ENCODE results near the gene LGALSL.
A peak's percentile ranks its signal among the peaks of the same experiment; 100 is the strongest.
"Not testable (repeated sequence)": the region's sequence is repeated elsewhere in the genome, so short reads cannot be mapped to it uniquely, and the experiment has no call there.

LGALSL gene

GRCh38 chr2:64424416-64424987, 29.5 kb upstream of the LGALSL start:
- Mint-ChIP-seq H3K27me3 (ENCODE audit: low read depth) (peaks cover 18% of the 10 kb centered on the region), H3K9me3 (no peaks in the 10 kb centered on the region), H3K4me3 (no peak overlapping the region), H3K4me1 (ENCODE audit: low read depth) (no peaks in the 10 kb centered on the region), H3K36me3 (ENCODE audit: low read depth) (no peaks in the 10 kb centered on the region), H3K27ac (no peak overlapping the region)

DNA sequence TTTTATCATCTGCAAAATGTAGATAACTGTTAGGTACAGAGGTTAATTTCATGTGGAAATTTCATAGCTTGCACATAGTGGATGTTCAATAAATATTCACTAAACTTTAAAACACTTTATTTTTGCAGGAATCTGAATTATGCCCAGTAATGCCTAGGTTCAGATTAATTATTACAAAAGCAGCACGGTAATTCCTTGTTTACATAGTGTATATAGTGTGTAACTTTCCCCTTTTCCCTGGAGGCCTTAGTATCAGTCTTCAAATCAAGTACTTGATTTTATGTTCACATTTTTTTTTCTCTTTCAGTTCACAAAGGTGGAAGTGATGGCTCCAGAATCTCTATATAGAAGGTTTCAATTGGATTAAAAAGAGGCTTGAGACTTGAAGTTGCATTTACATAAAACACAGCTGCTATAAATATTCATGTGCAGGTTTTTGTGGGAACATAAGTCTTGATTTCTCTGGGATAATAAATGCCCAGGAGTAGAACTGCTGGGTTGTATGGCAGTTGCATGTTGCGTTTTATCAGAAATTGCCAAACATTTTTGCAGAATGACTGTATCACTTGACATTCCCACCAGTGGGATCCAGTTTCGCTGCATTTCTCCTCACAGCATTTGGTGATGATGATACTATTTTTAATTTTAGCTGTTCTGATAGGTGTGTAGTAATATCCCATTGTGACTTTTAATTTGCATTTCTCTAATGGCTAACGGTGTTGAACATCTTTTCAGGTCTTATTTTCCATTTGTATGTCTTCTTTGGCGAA, 27.6 kb upstream of the LGALSL start:
- Mint-ChIP-seq H3K4me3 (no peak overlapping the region), H3K9me3 (no peaks in the 10 kb centered on the region), H3K27me3 (ENCODE audit: low read depth) (peaks cover 25% of the 10 kb centered on the region), H3K4me1 (ENCODE audit: low read depth) (no peaks in the 10 kb centered on the region), H3K27ac (no peak overlapping the region), H3K36me3 (ENCODE audit: low read depth) (no peaks in the 10 kb centered on the region)

GRCh38 chr2:64434039-64434657, 19.8 kb upstream of the LGALSL start:
- Mint-ChIP-seq H3K27ac (no peak overlapping the region), H3K27me3 (ENCODE audit: low read depth) (peaks cover 52% of the 10 kb centered on the region)

GRCh38 chr2:64437883-64438282, 16.1 kb upstream of the LGALSL start:
- no peak overlapping the region for H3K27ac Mint-ChIP-seq
- no peaks in the 10 kb centered on the region for H3K36me3 Mint-ChIP-seq (ENCODE audit: low read depth)
- H3K4me1 Mint-ChIP-seq (ENCODE audit: low read depth), result no peaks in the 10 kb centered on the region
- no peaks in the 10 kb centered on the region for H3K9me3 Mint-ChIP-seq
- peaks cover 55% of the 10 kb centered on the region for H3K27me3 Mint-ChIP-seq (ENCODE audit: low read depth)
- H3K4me3 Mint-ChIP-seq, result no peak overlapping the region

More at GRCh38 chr2:64434039-64434657, 19.8 kb upstream of the LGALSL start:
- Mint-ChIP-seq H3K4me1 (ENCODE audit: low read depth) (no peaks in the 10 kb centered on the region), H3K9me3 (no peaks in the 10 kb centered on the region), H3K4me3 (no peak overlapping the region), H3K36me3 (ENCODE audit: low read depth) (no peaks in the 10 kb centered on the region)

DNA sequence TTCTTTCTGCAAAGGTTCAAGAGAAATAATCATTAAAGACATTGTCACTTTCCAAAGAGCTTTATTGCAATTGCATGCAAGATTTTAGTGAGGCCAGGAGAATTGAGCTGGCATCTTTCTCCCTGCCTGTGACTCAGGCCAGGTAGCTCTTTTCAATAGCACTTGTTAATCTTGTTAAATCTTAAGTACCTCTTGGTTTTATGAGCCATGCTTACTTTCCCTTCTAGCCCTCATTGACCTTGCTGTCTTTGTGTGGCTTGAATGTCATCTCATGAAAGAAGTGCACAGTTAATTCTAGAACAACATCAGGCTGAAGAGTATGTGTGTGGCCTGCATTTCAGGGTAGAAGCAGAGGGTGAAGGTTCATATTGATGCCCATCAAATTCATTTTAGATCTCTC, 14.8 kb upstream of the LGALSL start:
- Mint-ChIP-seq H3K27me3 (ENCODE audit: low read depth) (peaks cover 55% of the 10 kb centered on the region), H3K9me3 (no peaks in the 10 kb centered on the region)

DNA sequence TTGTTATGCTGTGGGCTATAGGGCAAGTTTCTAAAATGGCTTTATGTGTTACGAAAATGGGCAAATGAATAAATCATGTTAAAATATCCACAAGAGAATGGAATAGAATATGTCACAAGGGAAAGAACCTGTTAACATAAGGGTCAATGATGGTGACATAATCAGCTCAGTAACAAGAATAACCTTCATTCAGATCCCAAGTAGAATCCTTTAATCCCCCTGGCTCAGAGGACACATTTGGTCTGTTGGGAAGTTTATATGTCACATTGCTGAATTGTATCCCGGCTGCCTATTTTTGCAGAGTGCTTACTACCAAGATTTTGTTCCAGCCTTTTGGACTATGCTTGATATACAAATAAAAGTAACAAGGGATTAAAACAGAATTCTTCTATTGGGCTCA, 13.1 kb upstream of the LGALSL start:
- H3K9me3 Mint-ChIP-seq, result no peaks in the 10 kb centered on the region
- peaks cover 63% of the 10 kb centered on the region for H3K27me3 Mint-ChIP-seq (ENCODE audit: low read depth)
- no peaks in the 10 kb centered on the region for H3K4me1 Mint-ChIP-seq (ENCODE audit: low read depth)
- H3K27ac Mint-ChIP-seq, result no peak overlapping the region
- H3K36me3 Mint-ChIP-seq (ENCODE audit: low read depth), result no peaks in the 10 kb centered on the region
- H3K4me3 Mint-ChIP-seq, result no peak overlapping the region

More for the DNA sequence above, 14.8 kb upstream of the LGALSL start:
- no peaks in the 10 kb centered on the region for H3K36me3 Mint-ChIP-seq (ENCODE audit: low read depth)
- H3K4me1 Mint-ChIP-seq (ENCODE audit: low read depth), result no peaks in the 10 kb centered on the region
- H3K4me3 Mint-ChIP-seq, result no peak overlapping the region
- no peak overlapping the region for H3K27ac Mint-ChIP-seq

GRCh38 chr2:64442277-64442676, 11.7 kb upstream of the LGALSL start:
- H3K4me3 Mint-ChIP-seq, result no peak overlapping the region
- no peaks in the 10 kb centered on the region for H3K4me1 Mint-ChIP-seq (ENCODE audit: low read depth)
- no peaks in the 10 kb centered on the region for H3K36me3 Mint-ChIP-seq (ENCODE audit: low read depth)
- H3K27me3 Mint-ChIP-seq (ENCODE audit: low read depth), result peaks cover 59% of the 10 kb centered on the region
- H3K9me3 Mint-ChIP-seq, result no peaks in the 10 kb centered on the region
- H3K27ac Mint-ChIP-seq, result no peak overlapping the region

DNA sequence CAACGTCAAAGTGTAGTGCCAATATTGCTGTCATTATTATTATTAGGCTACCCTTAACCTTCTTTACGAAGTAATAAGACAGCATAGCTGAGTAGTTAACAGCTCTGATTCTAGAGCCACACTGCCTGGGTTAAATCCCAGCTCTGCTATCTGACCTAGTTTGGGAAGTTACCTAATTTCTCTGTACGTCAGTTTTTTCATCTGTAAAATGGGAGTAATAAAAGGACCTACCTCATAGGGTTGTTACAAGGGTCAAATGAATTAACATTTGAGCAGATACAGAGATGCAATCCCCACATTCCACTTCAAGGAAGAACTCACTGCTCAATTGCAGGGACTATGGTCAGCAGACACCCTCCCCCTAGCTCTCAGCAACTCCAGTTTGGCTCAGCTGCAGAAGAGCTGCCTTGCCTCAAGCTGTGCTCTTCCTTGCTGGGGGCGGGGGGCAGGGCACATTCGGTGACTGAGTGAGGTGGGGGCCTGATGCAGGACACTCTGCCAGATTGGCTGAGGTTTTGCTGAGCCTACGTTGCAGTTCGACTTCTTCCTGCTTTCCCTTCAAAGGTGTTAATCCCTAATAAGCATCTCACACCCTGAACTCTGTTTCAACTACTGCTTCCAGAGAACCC, 11.0 kb upstream of the LGALSL start:
- Mint-ChIP-seq H3K4me3 (no peak overlapping the region), H3K9me3 (no peaks in the 10 kb centered on the region), H3K27ac (no peak overlapping the region), H3K27me3 (ENCODE audit: low read depth) (peaks cover 62% of the 10 kb centered on the region), H3K36me3 (ENCODE audit: low read depth) (no peaks in the 10 kb centered on the region), H3K4me1 (ENCODE audit: low read depth) (no peaks in the 10 kb centered on the region)

GRCh38 chr2:64445970-64446369, 8.0 kb upstream of the LGALSL start:
- peaks cover 50% of the 10 kb centered on the region for H3K27me3 Mint-ChIP-seq (ENCODE audit: low read depth)
- not testable (repeated sequence) for H3K4me3 Mint-ChIP-seq; H3K9me3 Mint-ChIP-seq; H3K4me1 Mint-ChIP-seq (ENCODE audit: low read depth); H3K36me3 Mint-ChIP-seq (ENCODE audit: low read depth); H3K27ac Mint-ChIP-seq

DNA sequence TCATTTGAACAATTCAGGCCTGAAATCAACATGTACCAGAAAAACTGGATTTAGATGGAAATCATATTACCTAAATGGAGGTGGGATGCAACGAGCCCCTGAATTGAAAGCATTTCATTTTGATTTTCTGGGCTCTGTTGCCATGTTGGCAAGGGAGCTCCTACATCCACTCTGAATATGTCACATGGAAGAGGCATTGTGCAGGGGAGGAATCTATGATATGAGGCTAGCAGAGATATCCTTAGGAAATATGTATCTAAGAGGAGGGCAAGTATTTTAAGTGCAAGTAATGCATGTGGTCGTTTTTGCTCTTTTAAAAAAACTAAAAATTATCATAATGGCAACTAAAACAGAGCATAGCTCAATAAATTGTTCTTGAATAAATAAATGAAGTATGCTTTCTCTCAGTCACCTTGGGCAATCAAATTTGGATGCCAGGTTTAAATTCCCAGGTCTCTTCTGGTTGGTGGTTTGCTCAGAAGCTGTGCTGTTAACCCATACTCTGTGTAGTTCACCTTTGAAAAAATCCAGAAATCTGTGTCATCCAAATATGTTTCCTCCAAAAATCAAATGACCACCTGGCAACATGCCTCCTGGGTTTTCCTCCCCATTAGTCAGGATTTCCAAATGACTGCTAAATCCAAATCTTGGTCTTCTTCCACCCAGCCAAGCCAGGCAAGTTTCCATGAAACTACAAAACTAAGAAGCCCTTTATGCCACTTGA, 6.5 kb upstream of the LGALSL start:
- Mint-ChIP-seq H3K36me3 (ENCODE audit: low read depth) (no peaks in the 10 kb centered on the region), H3K4me3 (no peak overlapping the region), H3K4me1 (ENCODE audit: low read depth) (no peaks in the 10 kb centered on the region), H3K27ac (no peak overlapping the region), H3K9me3 (no peaks in the 10 kb centered on the region), H3K27me3 (ENCODE audit: low read depth) (peaks cover 59% of the 10 kb centered on the region)

GRCh38 chr2:64448041-64448426, 5.9 kb upstream of the LGALSL start:
- Mint-ChIP-seq H3K36me3 (ENCODE audit: low read depth) (no peaks in the 10 kb centered on the region), H3K4me3 (no peak overlapping the region), H3K9me3 (no peaks in the 10 kb centered on the region), H3K4me1 (ENCODE audit: low read depth) (no peaks in the 10 kb centered on the region), H3K27me3 (ENCODE audit: low read depth) (peaks cover 57% of the 10 kb centered on the region), H3K27ac (no peak overlapping the region)

GRCh38 chr2:64451051-64451450, 2.9 kb upstream of the LGALSL start:
- Mint-ChIP-seq H3K36me3 (ENCODE audit: low read depth) (no peaks in the 10 kb centered on the region), H3K27ac (no peak overlapping the region), H3K4me3 (no peak overlapping the region), H3K4me1 (ENCODE audit: low read depth) (peaks cover 10% of the 10 kb centered on the region), H3K9me3 (no peaks in the 10 kb centered on the region), H3K27me3 (ENCODE audit: low read depth) (peaks cover 57% of the 10 kb centered on the region)

DNA sequence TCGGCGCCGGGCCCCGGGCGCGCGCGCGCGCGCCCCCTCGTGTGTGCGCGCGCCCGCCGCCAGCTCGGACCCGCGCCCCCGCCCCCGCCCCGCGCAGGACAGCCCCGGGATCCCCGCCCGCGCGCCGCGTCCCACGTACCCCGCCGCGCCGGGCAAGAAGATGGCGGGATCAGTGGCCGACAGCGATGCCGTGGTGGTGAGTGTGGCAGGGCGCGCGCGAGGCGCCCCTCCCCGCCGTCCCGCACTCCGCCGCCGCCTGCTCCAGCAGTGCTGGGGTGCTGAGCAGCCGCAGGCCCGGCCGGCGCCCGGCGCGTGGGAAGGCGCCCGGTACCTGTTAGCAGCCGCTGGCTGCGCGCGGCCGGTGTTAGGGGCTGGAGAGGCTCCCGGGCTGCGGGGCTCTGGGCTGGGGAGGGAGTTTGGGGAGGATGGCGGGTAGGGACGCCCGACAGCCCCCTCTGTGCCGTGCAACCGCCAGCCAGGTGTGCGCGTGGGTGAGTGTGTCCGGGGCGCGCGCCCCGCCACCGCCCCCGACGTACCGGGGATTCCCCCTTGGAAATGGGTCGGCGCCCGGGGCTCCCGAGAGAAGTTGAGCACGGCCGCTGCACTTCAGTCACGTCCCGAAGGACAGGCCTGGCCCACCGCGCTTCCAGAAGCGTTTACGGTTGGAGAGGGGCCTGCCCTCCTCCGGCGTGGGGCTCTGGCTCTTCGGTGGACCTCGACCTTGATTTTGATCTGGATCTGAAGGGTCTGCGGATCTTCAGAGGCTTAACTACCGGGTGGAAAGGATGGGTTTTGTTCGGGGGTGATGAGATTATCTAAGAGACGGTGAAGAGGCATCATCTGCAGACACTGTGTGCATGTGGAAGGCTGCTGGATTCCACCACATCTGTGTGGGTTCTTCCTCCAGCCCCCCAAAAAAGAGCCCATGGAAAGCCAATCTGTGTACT, 697 bp downstream of the LGALSL start:
- peaks cover 10% of the 10 kb centered on the region for H3K4me1 Mint-ChIP-seq (ENCODE audit: low read depth)
- H3K27me3 Mint-ChIP-seq (ENCODE audit: low read depth), result peaks cover 52% of the 10 kb centered on the region
- no peaks in the 10 kb centered on the region for H3K36me3 Mint-ChIP-seq (ENCODE audit: low read depth)

More for the DNA sequence above, 697 bp downstream of the LGALSL start:
- Mint-ChIP-seq H3K27ac (no peak overlapping the region), H3K9me3 (no peaks in the 10 kb centered on the region), H3K4me3 (peak overlapping the region; percentile 82)

Measured in T-helper 1 cell treated with Interleukin-12 subunit alpha and Interleukin-12 subunit beta and Interleukin-4 antibody, amounts not matched to agents 30 μg/mL and 1 μg/mL, for 36 hours (primary cell).